Fibroblast of villous mesenchyme (primary cell): ENCODE results near the gene C18orf63. TPM values are rescaled to one million over a fixed set of nuclear protein-coding genes. Genes with fewer than 3 reads are reported as not detected.

Experiments used
- DNase-seq: peaks from one replicate; pipeline ENCODE4 v3.0.0-alpha.2; 2010; ENCODE audit warnings: low read depth
- H3K4me3 ChIP-seq: 2 replicates; pipeline ENCODE4 v1.5.1; 2011; ENCODE audit warnings: low read depth, mild to moderate bottlenecking, low read length
- total RNA-seq: library from RNA; depleted of rRNA; stranded (reverse); fragments of >200 nt; gene quantifications from 2 replicates; pipeline ENCODE4 v1.2.3, GENCODE V29; 2012
- TF ChIP-seq, protein P1 (sequence below): IDR thresholded peaks from 2 replicates; pipeline ENCODE4 v1.5.1; 2012; ENCODE audit warnings: low read depth, mild to moderate bottlenecking, low read length; ENCODE audit not compliant: insufficient read depth

C18orf63 gene
- total RNA-seq, 1 donor, result not detected

DNA sequence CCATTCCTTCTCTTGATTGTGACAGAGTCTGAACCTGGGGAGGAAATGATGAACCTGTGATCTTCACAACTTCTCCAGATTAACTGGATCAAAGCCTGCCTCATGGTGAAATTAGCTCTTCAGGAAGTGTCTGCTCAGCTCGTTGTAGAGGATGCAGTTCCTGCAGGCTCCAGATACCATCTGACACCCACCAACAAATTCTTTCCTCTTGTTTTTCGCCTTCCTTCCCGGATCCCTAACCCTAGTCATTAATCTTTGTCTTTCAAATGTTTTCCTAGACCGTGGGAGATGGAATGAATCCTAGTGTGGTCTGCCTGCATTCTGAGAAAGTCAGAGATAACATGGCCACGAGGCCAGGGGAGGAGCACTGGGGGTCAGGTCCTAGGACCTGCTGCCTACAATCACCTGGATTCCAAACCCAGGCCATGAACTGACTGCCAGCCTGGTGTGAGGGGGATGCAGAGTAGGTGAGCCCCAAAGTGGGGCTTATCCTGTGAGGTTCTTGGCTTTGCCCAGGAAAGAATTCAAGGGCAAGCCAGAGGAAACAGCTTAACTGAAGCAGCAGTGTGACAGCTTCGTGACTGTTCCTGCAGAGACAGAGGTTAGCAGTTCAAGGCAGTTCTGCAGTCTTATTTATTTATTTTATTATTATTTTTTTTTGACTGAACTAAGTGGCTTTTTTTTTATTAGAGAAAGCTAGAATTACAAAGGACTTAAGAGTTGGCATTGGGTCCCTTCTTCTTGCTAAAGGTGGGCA is 73.7 kb downstream of the C18orf63 start:
- TF ChIP-seq, protein P1, sequence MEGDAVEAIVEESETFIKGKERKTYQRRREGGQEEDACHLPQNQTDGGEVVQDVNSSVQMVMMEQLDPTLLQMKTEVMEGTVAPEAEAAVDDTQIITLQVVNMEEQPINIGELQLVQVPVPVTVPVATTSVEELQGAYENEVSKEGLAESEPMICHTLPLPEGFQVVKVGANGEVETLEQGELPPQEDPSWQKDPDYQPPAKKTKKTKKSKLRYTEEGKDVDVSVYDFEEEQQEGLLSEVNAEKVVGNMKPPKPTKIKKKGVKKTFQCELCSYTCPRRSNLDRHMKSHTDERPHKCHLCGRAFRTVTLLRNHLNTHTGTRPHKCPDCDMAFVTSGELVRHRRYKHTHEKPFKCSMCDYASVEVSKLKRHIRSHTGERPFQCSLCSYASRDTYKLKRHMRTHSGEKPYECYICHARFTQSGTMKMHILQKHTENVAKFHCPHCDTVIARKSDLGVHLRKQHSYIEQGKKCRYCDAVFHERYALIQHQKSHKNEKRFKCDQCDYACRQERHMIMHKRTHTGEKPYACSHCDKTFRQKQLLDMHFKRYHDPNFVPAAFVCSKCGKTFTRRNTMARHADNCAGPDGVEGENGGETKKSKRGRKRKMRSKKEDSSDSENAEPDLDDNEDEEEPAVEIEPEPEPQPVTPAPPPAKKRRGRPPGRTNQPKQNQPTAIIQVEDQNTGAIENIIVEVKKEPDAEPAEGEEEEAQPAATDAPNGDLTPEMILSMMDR, result no peak
- DNase-seq, result no peak
- H3K4me3 ChIP-seq, result no peak overlapping the region

GRCh38 chr18:74389991-74390390 is 74.4 kb downstream of the C18orf63 start:
- DNase-seq, result no peak
- TF ChIP-seq, protein P1, result no peak
- no peak overlapping the region for H3K4me3 ChIP-seq

DNA sequence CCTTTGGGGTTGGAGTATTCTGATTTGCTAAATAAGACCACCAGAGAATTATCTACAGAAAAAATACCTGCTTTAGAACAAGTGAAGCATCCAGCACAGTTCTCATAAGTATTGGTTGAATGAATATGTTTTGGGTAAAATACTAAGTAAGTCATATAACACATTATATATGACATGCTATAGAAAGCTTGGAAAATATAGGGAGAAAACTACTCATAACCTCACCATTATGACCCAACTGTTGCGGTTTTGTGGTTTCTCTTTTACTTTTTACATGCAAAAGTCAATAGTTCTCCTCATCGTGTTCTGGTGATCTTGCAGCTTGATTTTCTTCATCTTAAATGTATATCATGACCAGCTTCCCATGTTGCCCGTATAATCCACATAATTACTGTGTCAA is 75.3 kb downstream of the C18orf63 start:
- H3K4me3 ChIP-seq, result no peak overlapping the region
- DNase-seq, result no peak
- TF ChIP-seq, protein P1, result no peak

- H3K4me3 ChIP-seq, result no peak overlapping the region
- TF ChIP-seq, protein P1, result no peak
- no peak for DNase-seq
Measured at GRCh38 chr18:74392323-74392722, 76.7 kb downstream of the C18orf63 start.

DNA sequence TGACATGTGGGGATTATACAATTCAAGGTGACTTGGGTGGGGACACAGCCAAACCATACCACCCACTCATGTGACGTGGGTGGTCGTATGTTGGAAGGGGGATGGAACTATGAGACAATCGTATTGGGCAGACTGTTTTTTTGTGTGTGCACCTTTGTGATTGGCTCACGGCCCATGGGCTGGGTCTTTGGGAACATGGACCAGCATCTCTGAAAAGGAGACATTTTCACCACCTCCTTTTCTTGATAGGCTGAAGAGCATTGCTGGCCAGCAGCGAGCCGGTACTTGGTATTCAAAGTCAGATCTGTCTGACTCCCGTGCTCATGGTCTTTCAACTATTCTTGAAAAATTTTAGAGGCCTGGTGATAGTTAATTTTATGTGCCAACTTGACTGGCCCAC is 79.4 kb downstream of the C18orf63 start:
- no peak overlapping the region for H3K4me3 ChIP-seq
- TF ChIP-seq, protein P1, result no peak

GRCh38 chr18:74395648-74396154 is 80.1 kb downstream of the C18orf63 start:
- TF ChIP-seq, protein P1, result no peak
- no peak for DNase-seq
- no peak overlapping the region for H3K4me3 ChIP-seq

More for the DNA sequence above, 79.4 kb downstream of the C18orf63 start:
- no peak for DNase-seq
